ENCODE data around the gene TRAF2. TPM values are rescaled to one million over a fixed set of nuclear protein-coding genes. Genes with fewer than 3 reads are reported as not detected.
"Not testable (repeated sequence)": the region's sequence is repeated elsewhere in the genome, so short reads cannot be mapped to it uniquely, and the experiment has no call there.

The TRAF2 gene
- 22.6 TPM for polyA plus RNA-seq (2013, experiment 1 of 2)
- 19.3 TPM for polyA plus RNA-seq (2013, experiment 2 of 2)

- H3K4me3 ChIP-seq (ENCODE audit: extremely low read depth, insufficient read depth, low read length, poor library complexity, severe bottlenecking) = peak within 1 kb of the TSS; percentile 79
- 0 to 1% methylated on average over 36 to 55 of the region's 88 CpGs for WGBS, 2 experiments (ENCODE audit: insufficient coverage in 2 of 2)
- H3K27ac ChIP-seq (ENCODE audit: low read depth, low read length, severe bottlenecking) = peak within 1 kb of the TSS; percentile 77
- H3K9me3 ChIP-seq (ENCODE audit: control insufficient read depth, low read length) = no peaks in the 10 kb centered on the region
- H3K36me3 ChIP-seq (ENCODE audit: control insufficient read depth, insufficient read depth, low read length) = peaks cover 10% of the 10 kb centered on the region
- peaks cover 18% of the 10 kb centered on the region for H3K4me1 ChIP-seq (ENCODE audit: control insufficient read depth, insufficient read depth, low read length, poor library complexity, severe bottlenecking)
Observed at GRCh38 chr9:136885950-136886578, at the start of gene TRAF2. Gene TRAF2 (plus strand): TSS chr9:136886516. CDS start chr9:136898741, 12,225 bp downstream.

- Histone ChIP-seq H3K9me3 (ENCODE audit: control insufficient read depth, low read length) (no peaks in the 10 kb centered on the region), H3K4me3 (ENCODE audit: extremely low read depth, insufficient read depth, low read length, poor library complexity, severe bottlenecking) (no peak overlapping the region), H3K4me1 (ENCODE audit: control insufficient read depth, insufficient read depth, low read length, poor library complexity, severe bottlenecking) (peaks cover 14% of the 10 kb centered on the region), H3K27ac (ENCODE audit: low read depth, low read length, severe bottlenecking) (no peak overlapping the region), H3K36me3 (ENCODE audit: control insufficient read depth, insufficient read depth, low read length) (peaks cover 37% of the 10 kb centered on the region)
- WGBS, 2 experiments (ENCODE audit: insufficient coverage in 2 of 2) = 94 to 98% methylated on average over 10 to 15 of the region's 27 CpGs
Observed at GRCh38 chr9:136837146-136837855, 49.0 kb upstream of the TRAF2 start.

GRCh38 chr9:136837856-136838277, 48.4 kb upstream of the TRAF2 start:
- 95 to 100% methylated on average over 9 to 15 of the region's 15 CpGs for WGBS, 2 experiments (ENCODE audit: insufficient coverage in 2 of 2)
- peaks cover 32% of the 10 kb centered on the region for H3K36me3 ChIP-seq (ENCODE audit: control insufficient read depth, insufficient read depth, low read length)
- peaks cover 14% of the 10 kb centered on the region for H3K4me1 ChIP-seq (ENCODE audit: control insufficient read depth, insufficient read depth, low read length, poor library complexity, severe bottlenecking)
- not testable (repeated sequence) for H3K4me3 ChIP-seq (ENCODE audit: extremely low read depth, insufficient read depth, low read length, poor library complexity, severe bottlenecking); H3K9me3 ChIP-seq (ENCODE audit: control insufficient read depth, low read length); H3K27ac ChIP-seq (ENCODE audit: low read depth, low read length, severe bottlenecking)

GRCh38 chr9:136838314-136839228, 47.7 kb upstream of the TRAF2 start:
- H3K36me3 ChIP-seq (ENCODE audit: control insufficient read depth, insufficient read depth, low read length) = peaks cover 30% of the 10 kb centered on the region
- H3K4me1 ChIP-seq (ENCODE audit: control insufficient read depth, insufficient read depth, low read length, poor library complexity, severe bottlenecking) = peaks cover 19% of the 10 kb centered on the region
- H3K9me3 ChIP-seq (ENCODE audit: control insufficient read depth, low read length) = no peaks in the 10 kb centered on the region
- H3K27ac ChIP-seq (ENCODE audit: low read depth, low read length, severe bottlenecking) = no peak overlapping the region
- WGBS, 2 experiments (ENCODE audit: insufficient coverage in 2 of 2) = 92 to 93% methylated on average over 21 to 24 of the region's 29 CpGs
- no peak overlapping the region for H3K4me3 ChIP-seq (ENCODE audit: extremely low read depth, insufficient read depth, low read length, poor library complexity, severe bottlenecking)

- Histone ChIP-seq H3K4me1 (ENCODE audit: control insufficient read depth, insufficient read depth, low read length, poor library complexity, severe bottlenecking) (peaks cover 19% of the 10 kb centered on the region), H3K27ac (ENCODE audit: low read depth, low read length, severe bottlenecking) (peak overlapping the region; percentile 10), H3K36me3 (ENCODE audit: control insufficient read depth, insufficient read depth, low read length) (peaks cover 25% of the 10 kb centered on the region), H3K4me3 (ENCODE audit: extremely low read depth, insufficient read depth, low read length, poor library complexity, severe bottlenecking) (no peak overlapping the region), H3K9me3 (ENCODE audit: control insufficient read depth, low read length) (no peaks in the 10 kb centered on the region)
- 93 to 97% methylated on average over 28 to 33 of the region's 36 CpGs for WGBS, 2 experiments (ENCODE audit: insufficient coverage in 2 of 2)
Observed at GRCh38 chr9:136839229-136840139, 46.8 kb upstream of the TRAF2 start.

GRCh38 chr9:136840140-136840876, 46.0 kb upstream of the TRAF2 start:
- 76 to 78% methylated on average over 31 to 32 of the region's 32 CpGs for WGBS, 2 experiments (ENCODE audit: insufficient coverage in 2 of 2)
- Histone ChIP-seq H3K4me1 (ENCODE audit: control insufficient read depth, insufficient read depth, low read length, poor library complexity, severe bottlenecking) (peaks cover 19% of the 10 kb centered on the region), H3K36me3 (ENCODE audit: control insufficient read depth, insufficient read depth, low read length) (peaks cover 23% of the 10 kb centered on the region), H3K4me3 (ENCODE audit: extremely low read depth, insufficient read depth, low read length, poor library complexity, severe bottlenecking) (no peak overlapping the region), H3K27ac (ENCODE audit: low read depth, low read length, severe bottlenecking) (peak overlapping the region; percentile 10), H3K9me3 (ENCODE audit: control insufficient read depth, low read length) (peaks cover 2% of the 10 kb centered on the region)

GRCh38 chr9:136840877-136841645, 45.3 kb upstream of the TRAF2 start:
- Histone ChIP-seq H3K4me1 (ENCODE audit: control insufficient read depth, insufficient read depth, low read length, poor library complexity, severe bottlenecking) (peaks cover 19% of the 10 kb centered on the region), H3K9me3 (ENCODE audit: control insufficient read depth, low read length) (peaks cover 6% of the 10 kb centered on the region), H3K36me3 (ENCODE audit: control insufficient read depth, insufficient read depth, low read length) (peaks cover 17% of the 10 kb centered on the region), H3K4me3 (ENCODE audit: extremely low read depth, insufficient read depth, low read length, poor library complexity, severe bottlenecking) (no peak overlapping the region), H3K27ac (ENCODE audit: low read depth, low read length, severe bottlenecking) (peak overlapping the region; percentile 24)
- 81 to 82% methylated on average over 19 to 25 of the region's 28 CpGs for WGBS, 2 experiments (ENCODE audit: insufficient coverage in 2 of 2)

- H3K27ac ChIP-seq (ENCODE audit: low read depth, low read length, severe bottlenecking) = peak overlapping the region; percentile 24
- peaks cover 19% of the 10 kb centered on the region for H3K4me1 ChIP-seq (ENCODE audit: control insufficient read depth, insufficient read depth, low read length, poor library complexity, severe bottlenecking)
- 63 to 64% methylated on average over 11 to 14 of the region's 16 CpGs for WGBS, 2 experiments (ENCODE audit: insufficient coverage in 2 of 2)
- H3K4me3 ChIP-seq (ENCODE audit: extremely low read depth, insufficient read depth, low read length, poor library complexity, severe bottlenecking); H3K9me3 ChIP-seq (ENCODE audit: control insufficient read depth, low read length); H3K36me3 ChIP-seq (ENCODE audit: control insufficient read depth, insufficient read depth, low read length): not testable (repeated sequence)
Observed at GRCh38 chr9:136841646-136842379, 44.5 kb upstream of the TRAF2 start.

All from mesodermal cell (in vitro differentiated cells).